MCF 10A (cell line): Measurements from ENCODE around the gene EDC4. TPM values are rescaled to one million over a fixed set of nuclear protein-coding genes. Genes with fewer than 3 reads are reported as not detected.

ENCODE experiments used
- BruUV-seq: library from RNA; stranded (reverse); fragments of 400-500 nt; replicated peaks from 2 replicates; lab custom pipeline; 2021; lab: Mats Ljungman, UMichigan
- CTCF ChIA-PET: fragments of 300-600 bp; sonication (Branson Sonifier 250); formaldehyde crosslinking; extraction: SDS; loops from one replicate; lab custom pipeline; 2021; ENCODE audit warnings: antibody characterized with exemption, inconsistent platforms; lab: Yijun Ruan, JAX
- POLR2A ChIA-PET: fragments of 300-600, 350-650 bp; sonication (Branson Sonifier 250); formaldehyde crosslinking; extraction: SDS; loops from one replicate; lab custom pipeline; 2020; ENCODE audit warnings: antibody characterized with exemption, inconsistent platforms; lab: Yijun Ruan, JAX
- DNase-seq: peaks from one replicate; pipeline ENCODE4 v3.0.0-alpha.2; 2018; ENCODE audit not compliant: unreplicated experiment
- H3K27ac Mint-ChIP-seq: one replicate; pipeline ENCODE4 v1.8.0; 2022; ENCODE audit warnings: mild to moderate bottlenecking, low read depth, mixed read lengths; ENCODE audit not compliant: unreplicated experiment
- H3K27me3 Mint-ChIP-seq: one replicate; pipeline ENCODE4 v1.8.0; 2022; ENCODE audit warnings: mixed read lengths; ENCODE audit not compliant: insufficient read depth, unreplicated experiment
- H3K36me3 Mint-ChIP-seq: one replicate; pipeline ENCODE4 v1.8.0; 2022; ENCODE audit warnings: mild to moderate bottlenecking, moderate library complexity, mixed read lengths; ENCODE audit not compliant: insufficient read depth, unreplicated experiment
- H3K4me1 Mint-ChIP-seq: one replicate; pipeline ENCODE4 v1.8.0; 2022; ENCODE audit warnings: mixed read lengths; ENCODE audit not compliant: insufficient read depth, unreplicated experiment
- H3K4me3 Mint-ChIP-seq: one replicate; pipeline ENCODE4 v1.8.0; 2022; ENCODE audit warnings: mild to moderate bottlenecking, moderate library complexity, mixed read lengths; ENCODE audit not compliant: unreplicated experiment
- H3K9me3 Mint-ChIP-seq: one replicate; pipeline ENCODE4 v1.8.0; 2022; ENCODE audit warnings: mixed read lengths; ENCODE audit not compliant: unreplicated experiment
- CTCF ChIP-seq: fragments of 200-600 bp; IDR thresholded peaks from one replicate; pipeline ENCODE4 v1.8.0; 2022; ENCODE audit warnings: antibody characterized with exemption, mild to moderate bottlenecking; ENCODE audit not compliant: unreplicated experiment
- intact Hi-C: fragments of 100-400 bp; cut with micrococcal nuclease; formaldehyde crosslinking; loops from 2 replicates; pipeline ENCODE4 v1.14.1; 2022
- total RNA-seq: library from RNA; stranded (reverse); gene quantifications from 2 replicates; pipeline ENCODE4 v1.2.3, GENCODE V29; 2022

The EDC4 gene
- total RNA-seq, 1 experiment from 2014 or later, result 50.9 TPM

GRCh38 chr16:67888331-67888730, 15.5 kb downstream of the EDC4 start:
- no peak for DNase-seq
- TF ChIP-seq CTCF, result no peak
- BruUV-seq, result no TSS peak
- no peak overlapping the region for H3K27ac Mint-ChIP-seq
- peaks cover 20% of the 10 kb centered on the region for H3K4me1 Mint-ChIP-seq
- no peak overlapping the region for H3K4me3 Mint-ChIP-seq
- H3K27me3 Mint-ChIP-seq, result no peaks in the 10 kb centered on the region
- CTCF ChIA-PET, result interaction anchor here (0.9 kb wide), 1 partner anchor 9 kb away, joined by 3 read pairs; no protein-coding TSS in a partner anchor
- intact Hi-C loops, result no loop called here
- peaks cover 12% of the 10 kb centered on the region for H3K36me3 Mint-ChIP-seq
- POLR2A ChIA-PET, result no interaction called here
- no peaks in the 10 kb centered on the region for H3K9me3 Mint-ChIP-seq

- intact Hi-C loops, result no loop called here
- CTCF ChIA-PET, result interaction anchor here (1.1 to 2.2 kb wide), 5 partner anchors 8 to 371 kb away, joined by 4 to 11 read pairs (median 6); partner anchors contain the start of gene NRN1L
- no peak for TF ChIP-seq CTCF
- POLR2A ChIA-PET, result interaction anchor here (0.7 to 3.4 kb wide), 16 partner anchors 8 to 585 kb away, joined by 3 to 34 read pairs (median 3); partner anchors contain the start of genes NRN1L and NUTF2
- Mint-ChIP-seq H3K4me3 (peak overlapping the region; percentile 92), H3K4me1 (peaks cover 13% of the 10 kb centered on the region), H3K27me3 (no peaks in the 10 kb centered on the region), H3K36me3 (peaks cover 15% of the 10 kb centered on the region), H3K27ac (peak overlapping the region; percentile 92), H3K9me3 (no peaks in the 10 kb centered on the region)
- TSS peak; percentile 45 for BruUV-seq
- DNase-seq, result no peak
Measured at GRCh38 chr16:67892375-67892774, 19.5 kb downstream of the EDC4 start.

GRCh38 chr16:67892899-67893742, 20.3 kb downstream of the EDC4 start, which contains the start of gene PSKH1:
Gene PSKH1 (plus strand): TSS chr16:67893254. CDS start chr16:67908750, 15,496 bp downstream.
- peak within 1 kb of the TSS; percentile 92 for H3K27ac Mint-ChIP-seq
- H3K27me3 Mint-ChIP-seq, result no peaks in the 10 kb centered on the region
- no peak for TF ChIP-seq CTCF
- intact Hi-C loops, result no loop called here
- no peaks in the 10 kb centered on the region for H3K9me3 Mint-ChIP-seq
- BruUV-seq, result no TSS peak
- peaks cover 15% of the 10 kb centered on the region for H3K36me3 Mint-ChIP-seq
- peak within 1 kb of the TSS; percentile 92 for H3K4me3 Mint-ChIP-seq
- CTCF ChIA-PET, result interaction anchor here (0.7 to 2.2 kb wide), 6 partner anchors 9 to 372 kb away, joined by 3 to 11 read pairs (median 4); partner anchors contain the start of genes CTRL and NRN1L
- peak; percentile 96 for DNase-seq
- H3K4me1 Mint-ChIP-seq, result peaks cover 13% of the 10 kb centered on the region
- POLR2A ChIA-PET, result interaction anchor here (0.7 to 3.4 kb wide), 26 partner anchors 9 to 835 kb away, joined by 3 to 34 read pairs (median 3); partner anchors contain the start of genes NRN1L and NUTF2
